Gastroesophageal sphincter (tissue), 3 donors: ENCODE measurements around the gene EML1.

Experiments
- EP300 ChIP-seq: sonication (generic); formaldehyde crosslinking; IDR thresholded peaks from one replicate; pipeline ENCODE4 v1.6.1; 2017; ENCODE audit warnings: antibody characterized with exemption, mild to moderate bottlenecking
- POLR2A ChIP-seq, 2 donors: fragments of 450-650 bp; IDR thresholded peaks; one replicate each; pipeline ENCODE4 v1.6.1; 2017; ENCODE audit warnings: antibody characterized with exemption in 2 of 2, mild to moderate bottlenecking in 2 of 2, moderate library complexity in 1 of 2
- TF ChIP-seq, protein P1 (sequence below), 4 experiments: fragments of 200-600 bp in 2 of 4; fragments of 450-650 bp in 2 of 4; sonication (generic) in 1 of 4; IDR thresholded peaks; one replicate each; pipeline ENCODE4 v1.5.1; 2017 to 2019; ENCODE audit warnings: antibody characterized with exemption in 4 of 4, mild to moderate bottlenecking in 2 of 4, moderate library complexity in 2 of 4

DNA sequence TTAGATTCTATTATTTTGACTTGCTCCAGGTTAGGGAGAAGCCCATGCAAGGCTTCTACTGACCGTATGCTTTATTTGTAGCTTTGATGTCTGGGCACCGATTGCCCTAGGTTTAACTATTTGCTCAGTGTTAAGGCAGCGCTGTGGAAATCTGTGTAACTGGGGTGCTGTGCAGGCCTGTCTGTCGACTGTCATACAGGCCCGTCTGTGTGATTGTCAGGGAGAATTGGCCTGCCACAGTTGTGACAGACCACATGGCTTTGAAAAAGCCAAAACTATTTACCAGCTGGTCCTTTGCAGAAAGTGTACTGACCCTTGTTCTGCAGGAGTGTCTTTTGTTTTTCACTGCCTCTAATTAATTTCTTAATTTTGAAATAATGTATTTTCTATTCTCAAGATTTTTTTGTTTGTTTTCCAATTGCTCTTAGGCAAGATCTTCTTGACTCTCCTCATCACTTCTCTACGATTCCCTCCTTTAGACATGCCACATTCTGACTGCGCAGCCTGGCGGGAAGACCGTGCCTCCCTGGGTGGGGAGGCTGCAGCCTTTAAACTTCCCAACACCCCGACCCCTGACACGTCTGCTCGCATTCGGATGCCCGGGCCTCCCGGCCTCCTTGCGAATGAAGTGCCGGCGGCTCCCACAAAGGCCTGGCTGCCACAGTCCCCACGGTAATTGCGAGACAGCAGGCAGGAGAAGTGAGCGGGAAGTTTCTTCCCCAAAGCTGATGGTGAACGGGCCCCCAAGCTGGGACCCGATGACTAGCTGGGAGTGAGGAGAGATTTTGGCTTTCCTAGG, 173.0 kb downstream of the EML1 start:
- TF ChIP-seq, protein P1, sequence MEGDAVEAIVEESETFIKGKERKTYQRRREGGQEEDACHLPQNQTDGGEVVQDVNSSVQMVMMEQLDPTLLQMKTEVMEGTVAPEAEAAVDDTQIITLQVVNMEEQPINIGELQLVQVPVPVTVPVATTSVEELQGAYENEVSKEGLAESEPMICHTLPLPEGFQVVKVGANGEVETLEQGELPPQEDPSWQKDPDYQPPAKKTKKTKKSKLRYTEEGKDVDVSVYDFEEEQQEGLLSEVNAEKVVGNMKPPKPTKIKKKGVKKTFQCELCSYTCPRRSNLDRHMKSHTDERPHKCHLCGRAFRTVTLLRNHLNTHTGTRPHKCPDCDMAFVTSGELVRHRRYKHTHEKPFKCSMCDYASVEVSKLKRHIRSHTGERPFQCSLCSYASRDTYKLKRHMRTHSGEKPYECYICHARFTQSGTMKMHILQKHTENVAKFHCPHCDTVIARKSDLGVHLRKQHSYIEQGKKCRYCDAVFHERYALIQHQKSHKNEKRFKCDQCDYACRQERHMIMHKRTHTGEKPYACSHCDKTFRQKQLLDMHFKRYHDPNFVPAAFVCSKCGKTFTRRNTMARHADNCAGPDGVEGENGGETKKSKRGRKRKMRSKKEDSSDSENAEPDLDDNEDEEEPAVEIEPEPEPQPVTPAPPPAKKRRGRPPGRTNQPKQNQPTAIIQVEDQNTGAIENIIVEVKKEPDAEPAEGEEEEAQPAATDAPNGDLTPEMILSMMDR (IDR thresholded peaks at IDR 0.05): no peak
- TF ChIP-seq POLR2A (IDR thresholded peaks at IDR 0.05) (no peak), EP300 (no peak)
